ENCODE results near the gene IGF2. TPM values are rescaled to one million over a fixed set of nuclear protein-coding genes. Genes with fewer than 3 reads are reported as not detected.

The IGF2 gene
- total and polyA plus RNA-seq, 3 donors from 2014 or later: 52.3 to 104 (median 69.8) TPM

DNA sequence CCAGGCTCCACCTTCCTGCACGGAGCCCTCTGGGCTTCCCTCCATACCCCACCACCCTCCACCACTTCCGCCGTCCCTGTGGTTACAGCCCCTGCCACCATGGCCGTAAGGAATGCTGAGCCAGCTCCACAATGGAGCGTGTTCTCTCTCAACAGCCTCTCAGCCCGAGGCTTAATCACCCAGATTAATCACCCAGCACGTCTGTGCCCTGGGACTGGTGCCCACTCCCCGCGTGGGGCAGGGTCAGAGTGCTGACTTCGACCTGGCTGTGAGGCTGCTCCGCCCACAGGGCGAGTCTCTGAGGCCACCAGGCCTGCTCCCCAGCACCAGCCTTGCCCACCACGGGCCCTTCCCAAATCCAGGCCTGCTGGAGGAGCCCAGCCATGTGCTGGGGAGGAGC is 36.5 kb upstream of the IGF2 start:
- intact Hi-C loops (cut with DNase I; ENCODE audit: low total_unique reads): no loop called here
- TF ChIP-seq, protein P1, sequence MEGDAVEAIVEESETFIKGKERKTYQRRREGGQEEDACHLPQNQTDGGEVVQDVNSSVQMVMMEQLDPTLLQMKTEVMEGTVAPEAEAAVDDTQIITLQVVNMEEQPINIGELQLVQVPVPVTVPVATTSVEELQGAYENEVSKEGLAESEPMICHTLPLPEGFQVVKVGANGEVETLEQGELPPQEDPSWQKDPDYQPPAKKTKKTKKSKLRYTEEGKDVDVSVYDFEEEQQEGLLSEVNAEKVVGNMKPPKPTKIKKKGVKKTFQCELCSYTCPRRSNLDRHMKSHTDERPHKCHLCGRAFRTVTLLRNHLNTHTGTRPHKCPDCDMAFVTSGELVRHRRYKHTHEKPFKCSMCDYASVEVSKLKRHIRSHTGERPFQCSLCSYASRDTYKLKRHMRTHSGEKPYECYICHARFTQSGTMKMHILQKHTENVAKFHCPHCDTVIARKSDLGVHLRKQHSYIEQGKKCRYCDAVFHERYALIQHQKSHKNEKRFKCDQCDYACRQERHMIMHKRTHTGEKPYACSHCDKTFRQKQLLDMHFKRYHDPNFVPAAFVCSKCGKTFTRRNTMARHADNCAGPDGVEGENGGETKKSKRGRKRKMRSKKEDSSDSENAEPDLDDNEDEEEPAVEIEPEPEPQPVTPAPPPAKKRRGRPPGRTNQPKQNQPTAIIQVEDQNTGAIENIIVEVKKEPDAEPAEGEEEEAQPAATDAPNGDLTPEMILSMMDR (IDR thresholded peaks at IDR 0.05): no peak
- TF ChIP-seq POLR2A (IDR thresholded peaks at IDR 0.05): no peak
- DNase-seq: no peak
- Histone ChIP-seq H3K27ac (no peak overlapping the region), H3K9me3 (no peaks in the 10 kb centered on the region), H3K36me3 (ENCODE audit: low read depth, missing control alignments) (no peaks in the 10 kb centered on the region), H3K27me3 (no peaks in the 10 kb centered on the region), H3K4me1 (no peaks in the 10 kb centered on the region), H3K4me3 (no peak overlapping the region)
- WGBS, 2 donors: 73 to 84% methylated on average over 7 to 13 of the region's 13 CpGs

DNA sequence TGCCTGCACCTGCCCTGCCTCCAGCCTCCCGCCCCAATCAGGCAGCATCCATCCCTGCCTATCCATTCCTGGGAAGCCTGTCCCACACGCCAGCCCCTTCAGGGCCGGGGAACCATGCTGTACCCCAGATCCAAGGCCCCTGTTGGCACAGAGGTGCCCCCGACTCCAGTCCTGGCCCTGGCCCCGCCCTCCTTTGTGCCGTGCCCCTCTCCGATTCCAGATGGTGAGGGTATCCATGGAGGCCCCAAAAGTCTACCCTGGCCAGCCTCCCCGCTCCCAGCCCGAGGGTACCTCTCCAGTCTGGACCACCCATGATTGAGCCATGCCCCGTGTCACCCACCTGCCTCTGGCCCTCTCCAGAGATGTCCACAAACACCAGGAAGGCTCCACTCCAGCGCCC is 35.2 kb upstream of the IGF2 start:
- no peak overlapping the region for H3K27ac ChIP-seq
- H3K4me1 ChIP-seq: no peaks in the 10 kb centered on the region
- TF ChIP-seq, protein P1 (IDR thresholded peaks at IDR 0.05): no peak
- no peak for TF ChIP-seq POLR2A (IDR thresholded peaks at IDR 0.05)
- no peaks in the 10 kb centered on the region for H3K27me3 ChIP-seq
- intact Hi-C loops (cut with DNase I; ENCODE audit: low total_unique reads): no loop called here
- 88 to 100% methylated on average over 5 to 11 of the region's 11 CpGs for WGBS, 2 donors
- H3K4me3 ChIP-seq: no peak overlapping the region
- no peaks in the 10 kb centered on the region for H3K36me3 ChIP-seq (ENCODE audit: low read depth, missing control alignments)
- no peak for DNase-seq
- H3K9me3 ChIP-seq: no peaks in the 10 kb centered on the region

- no peak for TF ChIP-seq POLR2A (IDR thresholded peaks at IDR 0.05)
- TF ChIP-seq, protein P1 (IDR thresholded peaks at IDR 0.05): no peak
- Histone ChIP-seq H3K4me1 (peaks cover 1% of the 10 kb centered on the region), H3K36me3 (ENCODE audit: low read depth, missing control alignments) (no peaks in the 10 kb centered on the region), H3K4me3 (no peak overlapping the region), H3K27me3 (no peaks in the 10 kb centered on the region), H3K9me3 (no peaks in the 10 kb centered on the region), H3K27ac (no peak overlapping the region)
- intact Hi-C loops (cut with DNase I; ENCODE audit: low total_unique reads): no loop called here
- WGBS, 2 donors: 70 to 83% methylated on average over 2 to 11 of the region's 11 CpGs
- no peak for DNase-seq
Measured at GRCh38 chr11:2173761-2174160, 34.6 kb upstream of the IGF2 start.

DNA sequence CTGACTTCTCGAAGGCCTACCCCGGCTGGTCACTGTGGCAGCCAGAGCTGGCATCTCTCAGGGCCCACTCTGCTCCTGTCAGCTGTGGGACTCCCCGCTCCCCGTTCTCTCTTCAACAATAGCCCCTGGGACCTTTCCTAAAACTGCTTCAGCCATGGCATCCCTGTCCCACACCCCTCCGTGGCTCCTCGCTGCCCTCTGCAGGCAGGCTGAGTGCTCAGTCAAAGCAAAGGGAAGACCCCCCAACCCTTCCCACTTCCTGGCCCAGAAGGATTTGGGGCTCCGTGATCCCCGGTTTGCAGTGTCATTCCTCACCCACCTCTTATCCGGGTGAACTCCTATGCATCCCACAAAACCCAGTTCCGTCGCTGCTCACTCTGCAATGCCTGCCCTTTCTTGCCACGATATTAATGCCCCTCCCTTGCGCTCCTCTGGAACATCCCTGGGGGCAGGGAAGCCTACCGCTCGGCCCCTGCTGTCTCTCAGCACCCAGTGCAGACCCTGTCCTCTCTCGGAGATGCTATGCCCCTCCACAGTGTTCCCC is 34.0 kb upstream of the IGF2 start:
- intact Hi-C loops (cut with DNase I; ENCODE audit: low total_unique reads): no loop called here
- DNase-seq: no peak
- no peaks in the 10 kb centered on the region for H3K9me3 ChIP-seq
- H3K4me1 ChIP-seq: peaks cover 6% of the 10 kb centered on the region
- H3K27me3 ChIP-seq: no peaks in the 10 kb centered on the region
- TF ChIP-seq, protein P1 (IDR thresholded peaks at IDR 0.05): no peak
- TF ChIP-seq POLR2A (IDR thresholded peaks at IDR 0.05): no peak
- H3K4me3 ChIP-seq: no peak overlapping the region
- no peak overlapping the region for H3K27ac ChIP-seq
- WGBS, 2 donors: 91 to 93% methylated on average over 14 to 16 of the region's 16 CpGs
- no peaks in the 10 kb centered on the region for H3K36me3 ChIP-seq (ENCODE audit: low read depth, missing control alignments)

GRCh38 chr11:2172676-2173075 is 33.5 kb upstream of the IGF2 start:
- 87 to 90% methylated on average over 3 to 12 of the region's 12 CpGs for WGBS, 2 donors
- Histone ChIP-seq H3K27me3 (no peaks in the 10 kb centered on the region), H3K36me3 (ENCODE audit: low read depth, missing control alignments) (no peaks in the 10 kb centered on the region), H3K4me1 (peaks cover 6% of the 10 kb centered on the region), H3K4me3 (no peak overlapping the region), H3K27ac (no peak overlapping the region), H3K9me3 (no peaks in the 10 kb centered on the region)
- TF ChIP-seq POLR2A (IDR thresholded peaks at IDR 0.05): no peak
- TF ChIP-seq, protein P1 (IDR thresholded peaks at IDR 0.05): no peak
- intact Hi-C loops (cut with DNase I; ENCODE audit: low total_unique reads): no loop called here
- no peak for DNase-seq

Data from testis (tissue), 3 donors.